Peyer's patch (tissue), 4 donors: ENCODE data around the gene FBXO28. TPM values are rescaled to one million over a fixed set of nuclear protein-coding genes. Genes with fewer than 3 reads are reported as not detected.
"Not testable (repeated sequence)": the region's sequence is repeated elsewhere in the genome, so short reads cannot be mapped to it uniquely, and the experiment has no call there.

Source experiments
- DNase-seq, 3 donors: peaks; one replicate each; pipeline ENCODE4 v3.0.0-alpha.2; 2017 to 2019
- H3K27ac ChIP-seq, 4 donors: fragments of 200-600 bp; sonication (generic); one replicate each; pipeline ENCODE4 v1.5.1; 2016 to 2019
- H3K27me3 ChIP-seq, 2 donors: fragments of 200-600 bp; sonication (generic); one replicate each; pipeline ENCODE4 v1.5.1; 2019
- H3K36me3 ChIP-seq, 3 donors: fragments of 200-600 bp; sonication (generic); one replicate each; pipeline ENCODE4 v1.5.1; 2016 to 2019
- H3K4me1 ChIP-seq, 4 donors: fragments of 200-600 bp; sonication (generic); one replicate each; pipeline ENCODE4 v1.5.1; 2016 to 2019
- H3K4me3 ChIP-seq, 4 donors: fragments of 200-600 bp; sonication (generic); 1 replicate in 3 of 4; 2 replicates in 1 of 4; pipeline ENCODE4 v1.5.1; 2016 to 2019; ENCODE audit warnings: mild to moderate bottlenecking in 1 of 4
- H3K9me3 ChIP-seq, 4 donors: fragments of 200-600 bp; sonication (generic); one replicate each; pipeline ENCODE4 v1.5.1; 2016 to 2019; ENCODE audit warnings: mild to moderate bottlenecking in 1 of 4
- POLR2A ChIP-seq, 2 donors: fragments of 450-650 bp; IDR thresholded peaks; one replicate each; pipeline ENCODE4 v1.5.1; 2017; ENCODE audit warnings: antibody characterized with exemption in 2 of 2, mild to moderate bottlenecking in 2 of 2, moderate library complexity in 2 of 2
- total RNA-seq, 4 donors: library from RNA; depleted of rRNA; stranded (reverse); fragments of >200 nt; gene quantifications; one replicate each; pipeline ENCODE4 v1.1.0, GENCODE V29; 2016
- TF ChIP-seq, protein P1 (sequence below), 6 experiments: fragments of 450-650 bp in 4 of 6; fragments of 200-600 bp in 2 of 6; sonication (generic) in 1 of 6; IDR thresholded peaks; one replicate each; pipeline ENCODE4 v1.5.1; 2017 to 2019; ENCODE audit warnings: antibody characterized with exemption in 6 of 6, mild to moderate bottlenecking in 3 of 6, moderate library complexity in 1 of 6

The FBXO28 gene
- total RNA-seq, 4 donors from 2014 or later = 20.5 to 34.0 (median 28.5) TPM

GRCh38 chr1:224068458-224069072 is 45.3 kb upstream of the FBXO28 start:
- no peaks in the 10 kb centered on the region for H3K27me3 ChIP-seq
- H3K36me3 ChIP-seq = no peaks in the 10 kb centered on the region
- H3K27ac ChIP-seq = no peak overlapping the region
- H3K9me3 ChIP-seq = no peaks in the 10 kb centered on the region
- peaks cover 0 to 11% (median 0%) of the 10 kb centered on the region in 4 donors for H3K4me1 ChIP-seq
- DNase-seq = no peak
- TF ChIP-seq, protein P1, sequence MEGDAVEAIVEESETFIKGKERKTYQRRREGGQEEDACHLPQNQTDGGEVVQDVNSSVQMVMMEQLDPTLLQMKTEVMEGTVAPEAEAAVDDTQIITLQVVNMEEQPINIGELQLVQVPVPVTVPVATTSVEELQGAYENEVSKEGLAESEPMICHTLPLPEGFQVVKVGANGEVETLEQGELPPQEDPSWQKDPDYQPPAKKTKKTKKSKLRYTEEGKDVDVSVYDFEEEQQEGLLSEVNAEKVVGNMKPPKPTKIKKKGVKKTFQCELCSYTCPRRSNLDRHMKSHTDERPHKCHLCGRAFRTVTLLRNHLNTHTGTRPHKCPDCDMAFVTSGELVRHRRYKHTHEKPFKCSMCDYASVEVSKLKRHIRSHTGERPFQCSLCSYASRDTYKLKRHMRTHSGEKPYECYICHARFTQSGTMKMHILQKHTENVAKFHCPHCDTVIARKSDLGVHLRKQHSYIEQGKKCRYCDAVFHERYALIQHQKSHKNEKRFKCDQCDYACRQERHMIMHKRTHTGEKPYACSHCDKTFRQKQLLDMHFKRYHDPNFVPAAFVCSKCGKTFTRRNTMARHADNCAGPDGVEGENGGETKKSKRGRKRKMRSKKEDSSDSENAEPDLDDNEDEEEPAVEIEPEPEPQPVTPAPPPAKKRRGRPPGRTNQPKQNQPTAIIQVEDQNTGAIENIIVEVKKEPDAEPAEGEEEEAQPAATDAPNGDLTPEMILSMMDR (IDR thresholded peaks at IDR 0.05) = no peak
- no peak for TF ChIP-seq POLR2A (IDR thresholded peaks at IDR 0.05)
- H3K4me3 ChIP-seq = no peak overlapping the region

- no peak overlapping the region for H3K27ac ChIP-seq
- no peak for DNase-seq
- H3K4me3 ChIP-seq = no peak overlapping the region
- peaks cover 0 to 11% (median 0%) of the 10 kb centered on the region in 4 donors for H3K4me1 ChIP-seq
- TF ChIP-seq, protein P1 (IDR thresholded peaks at IDR 0.05) = no peak
- no peak for TF ChIP-seq POLR2A (IDR thresholded peaks at IDR 0.05)
- no peaks in the 10 kb centered on the region for H3K36me3 ChIP-seq
- H3K9me3 ChIP-seq = no peaks in the 10 kb centered on the region
- H3K27me3 ChIP-seq = no peaks in the 10 kb centered on the region
These were observed 44.8 kb upstream of the FBXO28 start for GRCh38 chr1:224069138-224069537.

DNA sequence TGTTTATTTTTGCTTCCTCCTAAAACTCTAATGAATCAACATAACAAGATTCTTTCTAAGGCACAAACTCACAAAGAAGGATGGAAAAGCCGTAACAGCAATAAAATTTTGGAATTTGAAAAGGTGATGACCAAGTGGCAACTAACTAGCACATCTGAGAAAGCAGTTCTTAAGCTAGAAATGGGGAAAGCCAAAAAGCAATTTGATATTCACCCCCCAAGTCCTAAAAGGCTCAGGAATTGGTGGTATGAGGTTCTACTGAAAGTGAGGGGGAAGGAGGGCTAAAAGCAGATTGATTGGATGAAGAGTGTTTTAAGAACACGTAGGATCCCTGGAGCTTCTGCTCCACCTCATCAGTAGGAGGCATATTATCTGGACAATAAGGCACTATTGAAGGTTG is 43.4 kb upstream of the FBXO28 start:
- Histone ChIP-seq H3K36me3 (no peaks in the 10 kb centered on the region), H3K4me1 (peaks cover 0 to 5% (median 0%) of the 10 kb centered on the region in 4 donors), H3K27me3 (no peaks in the 10 kb centered on the region), H3K9me3 (no peaks in the 10 kb centered on the region), H3K4me3 (no peak overlapping the region), H3K27ac (no peak overlapping the region)
- TF ChIP-seq, protein P1 (IDR thresholded peaks at IDR 0.05) = no peak
- no peak for TF ChIP-seq POLR2A (IDR thresholded peaks at IDR 0.05)
- no peak for DNase-seq

DNA sequence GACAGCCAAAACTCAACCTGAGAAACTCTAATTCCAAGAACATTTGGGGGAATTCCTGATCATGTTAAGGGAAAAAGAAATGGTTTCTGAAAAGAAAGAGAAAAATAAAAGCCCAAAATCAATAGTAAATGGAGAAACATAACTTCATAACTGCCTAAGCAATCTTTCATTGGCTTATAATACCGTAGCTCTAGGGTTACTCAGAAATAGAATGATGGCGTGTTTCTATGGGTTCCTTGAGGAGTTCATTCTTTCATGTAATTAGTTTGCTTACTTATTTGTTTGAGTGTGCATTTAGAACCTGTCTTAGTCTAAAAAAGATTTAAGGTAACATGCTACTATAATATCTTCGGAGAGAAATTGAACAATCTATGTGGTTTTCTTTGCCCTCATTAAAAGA is 37.5 kb upstream of the FBXO28 start:
- H3K4me3 ChIP-seq = no peak overlapping the region
- H3K4me1 ChIP-seq = no peaks in the 10 kb centered on the region
- DNase-seq = no peak
- TF ChIP-seq, protein P1 (IDR thresholded peaks at IDR 0.05) = no peak
- H3K27ac ChIP-seq = no peak overlapping the region
- H3K36me3 ChIP-seq = no peaks in the 10 kb centered on the region
- no peaks in the 10 kb centered on the region for H3K27me3 ChIP-seq
- no peaks in the 10 kb centered on the region for H3K9me3 ChIP-seq

- not testable (repeated sequence) for H3K27ac ChIP-seq, H3K27me3 ChIP-seq, H3K4me3 ChIP-seq, H3K4me1 ChIP-seq, H3K36me3 ChIP-seq, H3K9me3 ChIP-seq, DNase-seq
These were observed 34.3 kb upstream of the FBXO28 start for GRCh38 chr1:224079644-224080043.

- no peak overlapping the region for H3K27ac ChIP-seq
- H3K4me3 ChIP-seq = no peak overlapping the region
- no peaks in the 10 kb centered on the region for H3K36me3 ChIP-seq
- DNase-seq = no peak
- TF ChIP-seq, protein P1 (IDR thresholded peaks at IDR 0.05) = no peak
- TF ChIP-seq POLR2A (IDR thresholded peaks at IDR 0.05) = no peak
- no peaks in the 10 kb centered on the region for H3K4me1 ChIP-seq
- no peaks in the 10 kb centered on the region for H3K9me3 ChIP-seq
- no peaks in the 10 kb centered on the region for H3K27me3 ChIP-seq
These were observed 33.7 kb upstream of the FBXO28 start for GRCh38 chr1:224080115-224080774.
